COLO668 (cell line): ENCODE measurements around the gene EEPD1.
A peak's percentile ranks its signal among the peaks of the same experiment; 100 is the strongest.

Source experiments
- DNase-seq: peaks from one replicate; lab custom pipeline; 2025; ENCODE audit not compliant: unreplicated experiment; lab: John Stamatoyannopoulos, UW

EEPD1 gene

DNA sequence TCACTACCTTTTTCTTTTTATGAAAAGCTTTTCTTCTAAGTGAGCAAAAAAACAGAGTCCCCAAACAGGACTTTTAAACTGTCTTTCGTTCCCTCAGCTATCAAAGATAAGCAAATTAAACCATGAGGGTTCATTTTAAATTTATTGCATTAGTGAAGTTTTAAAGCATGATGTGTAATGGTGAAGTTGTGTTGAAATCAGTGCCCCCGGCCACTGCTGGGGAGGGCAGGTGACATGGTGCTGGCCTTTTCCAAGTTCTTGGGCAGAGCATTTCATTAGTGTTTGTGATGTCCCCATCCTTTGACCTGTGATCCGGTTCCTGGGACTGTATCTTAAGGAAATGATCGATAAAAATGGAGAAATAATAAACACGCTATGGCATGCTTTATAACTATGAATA lies 96.0 kb downstream of the EEPD1 start:
- no peak for DNase-seq

GRCh38 chr7:36253699-36254098 lies 100.6 kb downstream of the EEPD1 start:
- DNase-seq = no peak

GRCh38 chr7:36258510-36259259 lies 105.6 kb downstream of the EEPD1 start:
- DNase-seq = peak; percentile 97

DNA sequence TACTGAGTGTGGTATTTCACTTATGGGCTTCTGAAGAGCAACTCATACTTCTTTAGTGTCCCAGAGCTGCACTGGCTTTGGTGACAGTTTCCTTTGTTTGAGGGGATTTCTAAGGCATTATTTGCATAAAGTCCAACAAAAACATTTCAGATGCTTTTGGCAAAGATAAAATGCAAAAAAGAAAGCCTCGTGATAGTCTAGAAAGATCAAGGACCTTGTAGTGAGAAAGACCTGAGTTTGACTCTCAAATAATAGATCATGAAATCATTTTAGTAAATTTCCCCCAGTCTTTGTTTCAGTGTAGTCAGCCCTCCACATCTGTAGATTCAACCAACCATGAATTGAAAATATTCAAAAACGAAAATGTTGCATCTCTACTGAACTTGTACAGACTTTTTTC lies 107.4 kb downstream of the EEPD1 start:
- no peak for DNase-seq

GRCh38 chr7:36261019-36261754 lies 108.1 kb downstream of the EEPD1 start:
- no peak for DNase-seq

- DNase-seq = no peak
These were observed 109.4 kb downstream of the EEPD1 start for GRCh38 chr7:36262309-36263094.

DNA sequence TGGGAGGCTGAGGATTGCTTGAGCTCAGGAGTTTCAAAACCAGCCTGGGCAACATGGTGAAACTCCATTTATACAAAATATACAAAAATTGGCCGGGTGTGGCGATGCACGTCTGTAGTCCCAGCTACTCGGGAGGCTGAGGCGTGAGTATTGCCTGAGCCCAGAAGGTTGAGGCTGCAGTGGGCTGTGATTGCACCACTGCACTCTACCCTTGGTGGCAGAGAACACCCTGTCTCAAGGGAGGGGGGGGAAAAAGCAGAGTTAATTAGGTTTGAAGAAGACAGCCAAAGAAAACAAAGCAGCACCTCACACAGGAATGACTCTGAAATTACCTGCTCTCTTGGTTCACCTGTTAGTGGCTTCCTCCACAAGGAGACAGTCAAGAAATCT lies 110.0 kb downstream of the EEPD1 start:
- no peak for DNase-seq

DNA sequence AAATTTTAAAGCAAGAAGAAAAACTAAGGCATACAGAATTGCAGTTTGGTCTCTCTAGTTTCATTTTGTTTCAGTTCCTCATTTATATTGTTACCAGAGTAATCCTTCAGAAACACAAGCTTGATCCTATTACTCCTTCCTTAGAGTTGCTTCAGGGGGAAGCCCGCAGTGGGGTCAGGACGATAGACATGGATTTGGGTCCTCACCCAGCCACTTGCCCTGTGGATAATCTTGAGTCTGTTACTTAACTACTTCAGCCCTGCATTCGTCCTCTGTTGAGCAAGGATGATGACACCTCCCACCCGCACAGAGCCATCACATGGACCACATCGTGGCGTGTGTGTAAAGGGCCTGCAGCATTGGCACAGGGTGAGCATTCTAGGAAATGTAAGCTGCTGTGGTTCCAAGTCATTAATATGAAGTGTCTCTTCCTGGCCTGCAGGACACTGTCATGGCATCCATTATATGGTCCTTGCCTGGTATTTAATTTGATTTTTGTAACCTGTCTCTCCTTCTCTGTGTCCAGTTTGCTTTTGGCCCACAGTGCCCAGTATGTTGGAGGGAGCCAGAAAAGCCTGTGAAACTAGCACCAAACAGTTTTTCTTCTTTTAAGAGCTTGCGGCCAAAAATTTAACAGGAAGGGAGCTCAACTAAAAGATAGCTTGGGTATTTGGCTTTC lies 111.2 kb downstream of the EEPD1 start:
- DNase-seq = no peak

DNA sequence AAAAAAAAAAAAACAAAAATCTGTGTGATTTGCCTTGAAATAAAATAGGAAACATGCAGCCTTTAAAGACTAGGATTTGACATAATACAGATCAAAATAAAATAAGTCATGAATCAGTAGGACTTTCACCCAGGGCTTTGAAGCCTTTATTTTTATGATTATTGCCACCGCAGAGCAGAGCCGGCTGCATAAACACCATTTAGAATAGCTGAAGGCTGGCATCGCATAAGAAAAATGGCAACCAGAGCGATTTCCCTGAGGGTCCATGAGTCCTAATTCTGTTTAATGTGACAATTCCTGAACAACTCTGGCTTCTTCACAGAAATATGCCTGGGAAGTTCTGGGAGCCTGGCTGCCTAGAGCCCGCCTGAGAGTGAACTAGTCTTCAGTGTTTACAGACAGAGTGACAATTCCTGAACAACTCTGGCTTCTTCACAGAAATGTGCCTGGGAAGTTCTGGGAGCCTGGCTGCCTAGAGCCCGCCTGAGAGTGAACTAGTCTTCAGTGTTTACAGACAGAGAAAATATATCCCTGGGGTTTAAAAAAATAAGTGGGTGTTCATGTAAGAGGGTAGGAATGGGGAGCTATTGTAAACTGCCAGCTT lies 112.0 kb downstream of the EEPD1 start:
- DNase-seq = no peak

- no peak for DNase-seq
These were observed 112.6 kb downstream of the EEPD1 start for GRCh38 chr7:36265680-36266079.

- DNase-seq = no peak
These were observed 113.1 kb downstream of the EEPD1 start for GRCh38 chr7:36266190-36266589.

DNA sequence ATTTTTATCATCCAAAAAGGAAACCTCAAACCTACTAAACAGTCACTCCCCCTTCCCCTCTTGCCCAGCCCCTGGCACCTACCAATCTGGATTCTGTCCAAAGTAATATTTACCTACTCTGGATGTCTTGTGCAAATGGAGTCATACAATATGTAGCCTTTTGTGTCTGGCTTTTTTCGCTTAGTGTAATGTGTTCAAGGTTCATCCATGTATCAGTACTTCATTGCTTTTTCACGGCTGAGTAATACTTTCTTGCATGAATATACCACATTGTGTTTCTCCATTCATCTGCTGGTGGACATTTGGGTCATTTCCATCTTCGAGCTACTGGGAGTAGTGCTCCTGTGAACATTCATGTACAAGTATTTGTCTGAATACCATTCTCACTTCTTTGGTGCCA lies 113.6 kb downstream of the EEPD1 start:
- no peak for DNase-seq

DNA sequence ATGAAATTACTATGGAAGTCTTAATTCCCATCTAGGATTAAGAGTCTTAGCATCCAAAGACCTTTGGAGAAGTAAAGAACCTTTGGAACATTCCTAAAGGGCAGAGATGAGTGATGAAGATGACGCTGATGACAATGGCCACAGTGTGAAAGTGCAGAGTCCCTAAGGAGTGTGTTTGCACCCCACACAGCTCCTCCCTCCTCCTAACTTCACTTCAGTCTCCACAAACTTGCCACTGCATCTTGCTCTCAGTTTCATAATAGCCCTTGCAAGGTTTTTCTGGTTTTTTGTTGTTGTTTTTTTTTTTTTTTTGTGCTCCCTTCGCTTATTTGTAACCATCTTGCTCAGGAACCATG lies 119.1 kb downstream of the EEPD1 start:
- DNase-seq = no peak

- DNase-seq = no peak
These were observed 119.7 kb downstream of the EEPD1 start for GRCh38 chr7:36272567-36273269.

- DNase-seq = no peak
These were observed 120.8 kb downstream of the EEPD1 start for GRCh38 chr7:36273836-36274235.

DNA sequence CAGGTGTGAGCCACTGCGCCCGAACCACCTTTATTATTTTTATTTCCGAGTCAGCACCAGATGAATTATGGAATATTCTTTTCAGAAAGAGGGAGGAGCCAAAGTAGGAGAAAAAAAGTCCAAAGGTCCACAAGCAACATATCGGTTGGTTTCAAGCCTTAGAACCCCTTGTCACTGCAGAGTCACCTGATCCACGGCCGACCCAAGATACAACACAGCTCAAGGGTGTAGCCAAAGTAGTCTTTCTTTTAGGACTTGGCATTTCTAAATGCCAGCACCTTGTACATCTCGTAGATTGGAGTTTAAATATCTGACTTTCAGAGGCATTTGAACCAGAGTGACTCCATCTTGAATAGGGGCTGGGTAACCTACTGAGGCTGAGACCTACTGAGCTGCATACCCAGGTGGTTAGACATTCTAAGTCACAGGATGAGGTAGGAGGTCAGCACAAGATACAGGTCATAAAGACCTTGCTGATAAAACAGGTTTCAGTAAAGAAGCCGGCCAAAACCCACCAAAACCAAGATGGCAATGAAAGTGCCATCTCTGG lies 122.8 kb downstream of the EEPD1 start:
- no peak for DNase-seq

DNA sequence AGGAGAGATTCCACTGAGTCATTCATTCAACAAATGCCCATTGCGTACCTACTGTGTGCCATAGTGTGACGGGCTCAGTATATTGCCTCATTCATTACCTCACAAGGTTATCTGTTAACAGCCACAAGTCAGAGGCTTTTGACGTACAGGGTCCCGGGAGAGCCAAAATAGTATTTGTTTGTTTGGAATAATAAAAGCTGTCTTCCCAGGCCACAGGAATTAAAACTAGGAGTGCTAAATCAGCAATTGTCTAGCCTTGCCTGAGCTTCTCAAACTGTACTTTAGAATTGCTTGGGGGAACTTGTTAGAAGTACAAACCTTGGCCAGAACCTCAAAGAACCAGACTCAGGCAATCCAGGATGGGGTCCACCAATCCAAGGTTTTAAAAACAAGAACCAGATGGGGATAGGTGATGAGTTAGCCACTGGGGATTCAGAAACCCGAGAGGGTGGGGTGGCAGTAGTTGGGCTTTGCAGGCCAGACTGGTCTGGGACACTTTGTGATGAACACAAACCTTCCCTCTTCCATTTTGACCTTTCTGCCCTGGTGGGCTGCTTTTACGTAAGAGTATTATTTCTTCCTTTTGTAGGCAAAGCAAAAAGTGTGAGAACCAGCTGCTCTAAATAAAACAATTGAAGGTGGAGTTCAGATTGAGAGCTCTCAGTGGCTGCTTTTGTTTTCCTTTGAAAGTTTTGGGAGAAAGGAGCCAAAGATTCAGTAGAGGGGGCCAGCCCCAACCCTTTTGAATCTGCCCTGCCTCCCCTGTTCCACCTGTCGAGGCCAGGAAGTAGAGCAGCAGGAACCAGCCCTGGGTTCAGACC lies 123.6 kb downstream of the EEPD1 start:
- no peak for DNase-seq

DNA sequence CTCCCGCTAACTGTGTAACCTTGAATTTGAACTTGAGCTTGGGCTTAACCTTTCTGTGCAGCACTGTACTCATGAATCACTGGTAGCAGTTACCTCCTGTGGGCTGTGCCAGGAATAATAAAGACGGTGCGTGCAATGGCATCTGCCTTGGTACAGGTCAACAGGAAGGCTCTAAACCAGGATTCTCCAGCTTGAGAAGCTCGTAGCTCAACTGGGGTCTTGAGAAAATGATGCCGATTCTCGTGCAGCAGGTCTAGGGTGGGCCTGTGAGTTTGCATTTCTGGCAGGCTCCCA lies 124.1 kb downstream of the EEPD1 start:
- DNase-seq = no peak

- no peak for DNase-seq
These were observed 125.1 kb downstream of the EEPD1 start for GRCh38 chr7:36278069-36278619.
